ENCODE data around the gene EHF.
"Not testable (repeated sequence)": the region's sequence is repeated elsewhere in the genome, so short reads cannot be mapped to it uniquely, and the experiment has no call there.

The EHF gene

DNA sequence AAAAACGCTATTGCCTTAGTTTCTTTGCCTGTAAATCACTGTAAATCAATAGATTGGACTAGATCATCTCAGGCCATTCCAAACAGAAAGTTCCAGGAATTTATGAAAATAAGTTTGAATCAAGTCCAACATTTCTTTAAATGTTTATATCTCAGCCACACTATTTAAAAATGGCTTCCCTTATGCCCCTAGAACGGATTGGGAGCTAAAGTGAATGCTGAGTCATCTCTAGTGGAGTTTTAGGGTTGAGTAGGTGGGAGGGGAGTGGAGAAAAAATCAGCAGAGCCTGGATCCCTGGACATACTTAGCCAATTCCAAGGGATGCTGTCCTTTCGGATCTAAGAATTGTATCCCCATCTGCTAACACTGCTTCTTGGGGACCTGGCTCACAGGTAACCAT lies 48.6 kb downstream of the EHF start:
- no peak for TF ChIP-seq ZNF274 (IDR thresholded peaks at IDR 0.05; ENCODE audit: low read depth, low read length)
- no peak overlapping the region for H3K4me3 ChIP-seq (ENCODE audit: low read length)

DNA sequence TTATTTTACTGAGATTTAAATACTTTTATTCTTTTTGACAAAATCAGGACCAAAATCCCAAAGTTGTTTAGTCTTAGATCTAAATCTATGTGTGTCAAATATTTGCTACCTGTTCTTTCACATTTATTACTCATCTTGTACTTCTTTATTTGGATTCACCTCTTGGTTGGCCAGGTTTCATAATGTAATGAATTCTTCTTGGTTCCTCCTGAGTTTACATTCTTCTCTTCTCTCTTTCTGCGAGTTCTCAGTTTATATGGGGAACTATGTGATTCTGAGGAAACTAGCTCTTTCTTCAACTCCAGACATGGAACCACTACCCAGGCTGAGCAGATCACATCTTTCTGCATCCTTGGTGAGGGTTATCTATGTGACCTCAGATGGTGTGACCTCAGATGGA lies 50.2 kb downstream of the EHF start:
- no peak overlapping the region for H3K4me3 ChIP-seq (ENCODE audit: low read length)
- TF ChIP-seq ZNF274 (IDR thresholded peaks at IDR 0.05; ENCODE audit: low read depth, low read length), result no peak

DNA sequence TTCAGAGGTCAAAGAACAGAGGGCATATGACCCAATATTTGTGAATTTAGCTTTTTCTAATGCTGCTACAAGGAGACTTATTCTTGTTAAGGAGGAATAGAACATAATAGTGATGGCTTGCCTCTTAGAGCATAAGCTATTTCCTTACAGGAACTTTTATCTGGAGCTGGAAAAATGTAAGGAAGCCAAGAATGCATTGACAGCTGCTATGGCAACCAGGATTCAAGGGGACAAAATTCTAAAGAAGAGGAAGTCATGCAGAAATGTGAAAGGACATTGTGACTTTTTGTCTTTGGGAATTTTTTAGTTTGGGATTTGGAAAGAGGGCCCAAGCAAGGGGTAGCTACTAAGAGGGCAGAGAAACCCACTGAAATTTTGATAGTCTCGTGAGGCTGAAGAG lies 51.1 kb downstream of the EHF start:
- no peak for TF ChIP-seq ZNF274 (IDR thresholded peaks at IDR 0.05; ENCODE audit: low read depth, low read length)
- no peak overlapping the region for H3K4me3 ChIP-seq (ENCODE audit: low read length)

DNA sequence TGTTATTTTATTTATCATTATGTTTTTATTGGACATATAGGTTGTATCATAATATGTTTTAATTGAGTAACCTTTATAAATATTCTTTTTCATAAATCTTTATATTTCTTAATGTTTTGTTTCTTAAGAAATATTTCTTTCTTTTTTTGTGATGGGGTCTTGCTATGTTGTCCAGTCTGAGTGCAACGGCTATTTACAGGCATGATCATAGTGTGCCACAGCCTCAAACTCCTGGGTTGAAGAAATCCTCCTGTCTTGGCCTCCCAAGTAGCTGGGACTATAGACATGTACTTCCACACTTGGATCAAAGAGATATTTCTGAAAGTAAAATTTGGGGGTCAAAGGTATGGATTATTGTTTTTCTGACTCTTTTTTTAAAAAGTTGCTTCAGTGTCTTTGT lies 53.1 kb downstream of the EHF start:
- no peak for TF ChIP-seq ZNF274 (IDR thresholded peaks at IDR 0.05; ENCODE audit: low read depth, low read length)
- H3K4me3 ChIP-seq (ENCODE audit: low read length), result no peak overlapping the region

DNA sequence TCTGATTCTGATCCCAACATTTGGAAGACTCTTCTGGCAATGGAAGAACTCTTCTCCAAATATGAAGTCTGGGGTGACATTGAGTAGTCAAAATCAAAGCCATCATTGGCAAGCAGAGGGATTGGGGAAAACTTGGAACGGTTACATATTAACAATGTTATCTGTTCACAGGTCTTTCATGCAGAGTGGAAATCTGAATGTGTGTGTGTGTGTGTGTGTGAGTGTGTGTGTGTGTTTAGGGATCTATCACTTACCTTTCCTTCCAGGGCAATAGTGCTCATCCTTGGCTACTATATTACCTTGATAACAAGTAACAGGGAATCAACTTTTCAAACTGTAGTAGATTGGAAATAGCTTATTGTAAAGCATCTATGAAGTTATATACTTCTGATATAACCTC lies 55.3 kb downstream of the EHF start:
- TF ChIP-seq ZNF274 (IDR thresholded peaks at IDR 0.05; ENCODE audit: low read depth, low read length), result no peak

DNA sequence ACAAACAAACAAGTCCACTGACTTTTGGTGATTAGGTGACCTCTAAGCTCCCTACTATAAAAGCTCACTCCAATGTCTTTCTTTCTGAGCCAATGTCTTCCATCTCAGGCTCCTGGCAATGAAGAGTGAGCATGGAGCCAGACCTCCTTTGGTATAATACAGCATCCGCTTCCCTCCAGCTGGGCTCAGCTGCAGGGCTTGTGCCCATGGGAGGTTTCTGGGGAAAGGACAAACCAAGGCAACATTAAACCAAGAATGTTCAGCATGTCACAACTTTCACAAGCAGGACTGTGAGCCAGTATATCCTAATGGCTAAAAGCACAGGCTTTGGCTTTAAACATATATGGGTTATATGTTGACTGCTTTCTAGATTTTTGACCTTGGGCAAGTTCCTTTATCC lies 58.8 kb downstream of the EHF start:
- no peak overlapping the region for H3K4me3 ChIP-seq (ENCODE audit: low read length)
- TF ChIP-seq ZNF274 (IDR thresholded peaks at IDR 0.05; ENCODE audit: low read depth, low read length), result no peak

More for the DNA sequence above, 55.3 kb downstream of the EHF start:
- no peak overlapping the region for H3K4me3 ChIP-seq (ENCODE audit: low read length)

DNA sequence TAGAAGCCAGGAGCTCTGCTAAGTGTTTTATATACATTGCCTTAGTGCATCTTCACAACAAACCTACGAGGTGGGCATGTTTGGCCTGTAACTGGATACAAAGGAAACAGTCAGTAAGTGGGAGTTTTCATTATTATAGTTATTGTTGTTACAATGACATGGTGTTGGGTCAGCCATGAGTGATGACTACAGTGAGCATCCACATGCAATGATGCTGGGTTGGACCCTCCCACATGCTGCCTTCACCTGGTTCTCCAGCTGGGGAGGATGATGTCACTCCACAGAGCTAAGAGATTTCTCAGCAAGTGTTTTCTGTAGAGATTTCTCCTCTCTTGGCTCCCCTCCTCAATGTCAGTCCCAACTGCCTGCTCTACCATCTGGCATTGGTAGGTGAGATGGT lies 59.3 kb downstream of the EHF start:
- TF ChIP-seq ZNF274 (IDR thresholded peaks at IDR 0.05; ENCODE audit: low read depth, low read length), result no peak
- H3K4me3 ChIP-seq (ENCODE audit: low read length), result no peak overlapping the region

DNA sequence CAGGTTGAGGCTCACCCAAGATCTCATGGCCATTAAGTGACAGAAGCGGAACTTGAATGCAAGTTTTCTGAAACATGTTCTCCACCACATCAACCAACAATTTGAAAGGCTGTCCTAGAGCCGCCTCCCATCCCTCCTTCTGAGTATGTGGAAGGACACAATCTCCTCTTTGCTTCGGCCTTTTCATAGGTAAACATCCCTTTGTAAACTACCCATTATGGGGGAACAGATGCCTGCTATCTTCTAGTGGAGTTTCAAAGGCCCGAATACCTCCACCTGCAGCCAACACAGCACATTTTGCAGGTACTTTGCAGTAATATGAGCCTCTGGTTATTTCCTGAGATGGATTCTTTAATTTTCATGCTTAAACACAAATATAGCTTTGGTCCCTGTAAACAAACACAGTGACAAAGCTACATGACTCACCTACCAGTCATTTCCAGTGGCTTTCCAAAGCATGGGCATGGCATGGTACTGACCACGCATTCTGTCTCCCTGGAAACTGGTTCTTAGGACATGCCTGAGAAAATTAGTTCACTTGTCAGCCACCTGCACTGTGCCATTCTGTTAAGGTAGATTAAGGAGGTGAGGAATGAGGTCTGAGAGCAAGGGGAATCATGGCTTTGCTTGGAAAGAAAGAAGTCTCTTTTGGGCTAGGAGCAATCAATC lies 60.2 kb downstream of the EHF start:
- H3K4me3 ChIP-seq (ENCODE audit: low read length), result no peak overlapping the region
- TF ChIP-seq ZNF274 (IDR thresholded peaks at IDR 0.05; ENCODE audit: low read depth, low read length), result no peak

DNA sequence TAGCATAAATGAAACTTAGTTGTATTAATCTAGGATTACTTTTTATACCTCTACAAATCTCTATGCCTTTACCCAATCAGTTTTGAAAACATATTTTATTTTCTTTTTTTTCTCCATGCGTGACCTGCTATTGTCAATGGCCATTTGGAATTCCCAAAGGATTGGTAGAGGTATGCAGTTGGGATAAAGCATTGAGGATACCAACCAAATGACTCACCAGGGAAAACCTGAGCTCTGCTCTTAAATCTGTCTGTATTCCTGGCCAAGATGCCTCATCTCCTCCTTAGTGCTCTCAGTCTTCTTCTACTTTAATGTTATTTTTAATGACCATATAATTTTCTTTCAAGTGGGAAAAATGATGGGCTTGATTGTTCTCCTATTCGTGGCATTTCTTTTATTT lies 61.9 kb downstream of the EHF start:
- no peak overlapping the region for H3K4me3 ChIP-seq (ENCODE audit: low read length)
- TF ChIP-seq ZNF274 (IDR thresholded peaks at IDR 0.05; ENCODE audit: low read depth, low read length), result no peak

DNA sequence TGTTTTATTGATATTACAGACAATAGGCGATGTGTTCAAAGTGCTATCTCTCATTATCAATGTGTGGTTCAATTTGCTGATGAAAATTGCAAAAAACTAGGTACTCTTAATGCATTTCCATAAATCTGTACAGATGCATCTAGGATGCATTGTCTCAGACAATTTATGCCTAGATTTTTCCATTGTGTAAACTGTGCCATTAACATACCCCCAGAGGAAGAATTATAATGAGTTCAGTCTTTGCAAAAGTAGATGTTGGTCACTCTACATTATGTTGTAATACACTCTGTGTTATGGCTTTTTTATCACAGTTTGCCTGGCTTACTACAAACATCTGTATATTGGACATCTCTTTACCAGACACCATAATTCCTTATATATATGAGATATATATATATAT lies 62.5 kb downstream of the EHF start:
- TF ChIP-seq ZNF274 (IDR thresholded peaks at IDR 0.05; ENCODE audit: low read depth, low read length), result no peak
- H3K4me3 ChIP-seq (ENCODE audit: low read length), result no peak overlapping the region

DNA sequence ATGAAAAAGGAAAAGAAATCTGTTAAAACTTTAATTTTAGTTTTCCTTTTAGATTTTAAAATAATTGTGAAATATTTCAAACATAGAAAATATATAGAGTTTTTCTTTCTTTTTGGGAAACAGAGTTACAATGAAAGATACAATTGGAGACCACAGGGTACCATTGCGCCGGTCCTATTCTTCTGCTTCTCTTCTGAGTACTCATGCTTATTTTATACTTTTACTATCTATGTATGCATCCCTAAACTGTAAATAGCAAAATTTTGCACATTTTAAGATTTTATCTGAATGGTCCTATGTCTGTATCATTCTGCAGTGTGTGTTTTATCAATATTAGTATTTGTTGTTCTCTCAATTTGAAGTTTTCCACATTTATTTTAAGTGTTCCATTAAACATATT lies 65.0 kb downstream of the EHF start:
- no peak overlapping the region for H3K4me3 ChIP-seq (ENCODE audit: low read length)
- TF ChIP-seq ZNF274 (IDR thresholded peaks at IDR 0.05; ENCODE audit: low read depth, low read length), result no peak

DNA sequence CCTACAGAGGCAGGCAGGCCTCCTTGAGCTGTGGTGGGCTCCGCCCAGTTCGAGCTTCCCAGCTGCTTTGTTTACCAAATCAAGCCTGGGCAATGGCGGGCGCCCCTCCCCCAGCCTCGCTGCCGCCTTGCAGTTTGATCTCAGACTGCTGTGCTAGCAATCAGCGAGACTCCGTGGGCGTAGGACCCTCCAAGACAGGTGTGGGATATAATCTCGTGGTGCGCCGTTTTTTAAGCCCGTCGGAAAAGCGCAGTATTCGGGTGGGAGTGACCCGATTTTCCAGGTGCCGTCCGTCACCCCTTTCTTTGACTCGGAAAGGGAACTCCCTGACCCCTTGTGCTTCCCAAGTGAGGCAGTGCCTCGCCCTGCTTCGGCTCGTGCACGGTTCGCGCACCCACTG lies 71.4 kb downstream of the EHF start:
- not testable (repeated sequence) for H3K4me3 ChIP-seq (ENCODE audit: low read length)

DNA sequence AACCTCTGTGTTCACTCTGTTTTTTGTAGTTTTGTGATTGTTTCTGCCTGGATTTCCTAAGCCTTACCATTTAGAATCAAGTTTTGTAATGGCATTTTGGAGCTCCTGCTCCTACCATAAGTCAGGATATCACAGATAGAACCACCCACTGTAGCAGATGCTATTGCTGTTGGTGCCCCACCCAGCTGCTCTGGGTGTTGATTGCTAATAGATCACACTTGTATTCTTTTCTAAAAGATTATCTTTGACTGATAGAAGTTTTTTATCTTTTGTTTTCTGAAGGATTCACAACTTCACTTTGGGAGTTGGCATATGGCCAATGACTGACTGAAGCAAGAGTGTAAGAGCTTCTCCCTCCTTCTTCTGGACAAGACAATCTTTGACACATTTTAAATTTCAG lies 76.0 kb downstream of the EHF start:
- H3K4me3 ChIP-seq (ENCODE audit: low read length), result no peak overlapping the region
- TF ChIP-seq ZNF274 (IDR thresholded peaks at IDR 0.05; ENCODE audit: low read depth, low read length), result no peak

DNA sequence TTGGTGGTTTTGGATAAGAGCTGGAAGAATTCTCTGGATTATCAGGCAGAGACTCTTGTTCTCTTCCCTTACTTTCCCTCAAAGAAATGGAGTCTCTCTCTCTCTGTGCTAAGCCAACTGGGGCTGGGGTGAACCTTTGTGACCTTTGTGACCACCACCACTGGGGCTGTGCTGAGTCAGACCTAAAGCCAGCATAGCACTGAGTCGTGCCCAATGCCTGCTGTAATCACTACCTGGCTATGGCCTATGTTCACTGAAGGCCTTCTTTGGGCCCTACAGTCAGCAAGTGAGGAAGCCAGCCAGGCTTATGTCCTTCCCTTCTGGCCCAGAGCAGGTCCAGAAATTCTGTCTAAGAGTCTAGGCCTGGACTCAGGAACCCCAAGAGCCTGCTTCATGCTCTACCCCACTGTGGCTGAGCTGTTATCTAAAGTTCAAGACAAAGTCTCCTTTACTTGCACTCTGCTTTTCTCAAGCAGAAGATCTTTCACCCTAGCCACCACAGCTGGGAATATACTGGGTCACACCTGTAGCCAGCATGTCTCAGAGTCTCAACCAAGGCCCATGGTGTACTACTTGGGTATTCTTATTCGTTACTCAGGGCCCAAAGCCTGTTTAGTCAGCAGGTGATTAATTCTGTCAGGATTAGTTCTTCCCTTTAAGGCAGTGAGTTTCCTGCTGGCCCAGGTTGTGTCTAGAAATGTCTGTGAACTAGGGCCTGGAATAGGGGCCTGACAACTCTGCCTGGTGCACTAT lies 86.0 kb downstream of the EHF start:
- no peak for TF ChIP-seq ZNF274 (IDR thresholded peaks at IDR 0.05; ENCODE audit: low read depth, low read length)
- no peak overlapping the region for H3K4me3 ChIP-seq (ENCODE audit: low read length)

DNA sequence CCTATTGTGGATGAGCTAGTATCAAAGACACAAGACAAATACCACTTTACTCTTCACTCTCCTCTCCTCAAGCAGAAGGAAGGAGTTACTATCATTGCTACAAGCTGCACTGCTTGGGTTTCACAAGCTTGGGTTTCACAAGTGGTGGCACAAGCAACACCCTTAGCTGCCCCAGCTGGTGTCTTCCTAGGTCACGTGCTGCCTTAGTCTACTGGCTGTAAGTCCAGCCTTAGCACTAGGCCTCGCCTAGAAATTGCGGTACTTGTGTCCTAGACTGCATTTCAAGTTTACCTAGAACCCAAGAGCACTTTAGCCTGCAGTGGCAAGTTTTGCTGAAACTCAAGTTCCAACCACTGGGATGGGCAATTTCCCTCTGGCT lies 86.6 kb downstream of the EHF start:
- no peak overlapping the region for H3K4me3 ChIP-seq (ENCODE audit: low read length)
- TF ChIP-seq ZNF274 (IDR thresholded peaks at IDR 0.05; ENCODE audit: low read depth, low read length), result no peak
